Activated CD4-positive, alpha-beta T cell treated with anti-CD3 and anti-CD28 coated beads, Interleukin-2, amount 10 ng/mL, durations not matched to agents 24 days and 14 days (primary cell): ENCODE results near the gene SIPA1L3. TPM values are rescaled to one million over a fixed set of nuclear protein-coding genes. Genes with fewer than 3 reads are reported as not detected.

ENCODE experiments used
- DNase-seq: peaks from one replicate; pipeline ENCODE4 v3.0.0; 2022
- H3K27ac Mint-ChIP-seq: one replicate; pipeline ENCODE4 v1.8.0; 2022; ENCODE audit warnings: mild to moderate bottlenecking, mixed read lengths
- H3K27me3 Mint-ChIP-seq: one replicate; pipeline ENCODE4 v1.8.0; 2022; ENCODE audit warnings: mixed read lengths
- H3K36me3 Mint-ChIP-seq: one replicate; pipeline ENCODE4 v1.8.0; 2022; ENCODE audit warnings: low read depth, mild to moderate bottlenecking, mixed read lengths
- H3K4me1 Mint-ChIP-seq: one replicate; pipeline ENCODE4 v1.8.0; 2021; ENCODE audit warnings: mixed read lengths
- H3K4me3 Mint-ChIP-seq: one replicate; pipeline ENCODE4 v1.8.0; 2022; ENCODE audit warnings: mild to moderate bottlenecking, moderate library complexity, mixed read lengths
- H3K9me3 Mint-ChIP-seq: one replicate; pipeline ENCODE4 v1.8.0; 2021; ENCODE audit warnings: mixed read lengths
- intact Hi-C: fragments of 100-400 bp; cut with micrococcal nuclease; formaldehyde crosslinking; loops from one replicate; pipeline ENCODE4 v1.15.1; 2023
- total RNA-seq: library from RNA; stranded (reverse); gene quantifications from 2 replicates; pipeline ENCODE4 v1.2.3, GENCODE V29; 2022

Gene SIPA1L3
- total RNA-seq, 1 donor from 2014 or later = 15.4 TPM

DNA sequence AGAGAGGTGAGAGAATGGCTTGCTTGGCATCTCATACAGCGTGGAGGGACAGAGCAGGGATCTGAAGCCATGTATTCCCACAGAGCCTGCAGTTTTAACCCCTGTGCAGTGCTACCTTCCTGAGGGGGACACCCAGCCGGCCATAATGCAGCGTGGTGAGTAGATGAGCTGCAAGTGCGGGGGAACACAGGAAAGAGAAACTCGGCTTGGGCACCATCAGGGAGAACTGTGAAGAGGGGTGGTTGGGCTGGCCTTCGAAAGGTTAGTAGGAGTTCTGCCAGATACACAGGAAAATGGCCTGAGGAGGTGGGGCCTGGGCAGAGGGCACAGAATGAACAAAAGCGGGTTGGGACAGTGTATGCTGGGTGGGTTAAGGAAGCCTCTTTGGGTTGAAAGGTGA is 88.3 kb downstream of the SIPA1L3 start:
- intact Hi-C loops = no loop called here
- no peak overlapping the region for H3K27ac Mint-ChIP-seq

DNA sequence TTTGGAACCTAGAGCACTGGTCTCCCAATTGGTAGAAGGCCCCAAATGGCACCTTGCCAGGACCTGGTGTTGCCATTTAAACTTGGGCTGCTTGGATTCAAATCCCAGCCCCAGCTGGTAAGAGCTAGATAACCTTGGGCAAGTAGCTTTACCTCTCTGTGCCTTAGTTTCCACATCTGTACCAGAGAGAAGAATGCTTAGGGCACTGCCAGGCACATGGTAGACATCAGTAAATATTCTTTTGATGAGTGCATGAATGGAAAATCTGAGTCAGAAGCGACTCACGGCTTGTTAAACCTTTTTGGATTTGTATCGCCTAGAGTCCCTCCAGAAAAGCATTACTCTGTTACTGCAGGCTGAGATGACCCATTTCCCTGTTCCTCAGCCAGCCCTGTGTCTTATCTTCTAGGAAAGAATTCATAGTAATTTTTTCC is 90.9 kb downstream of the SIPA1L3 start:
- DNase-seq = no peak
- Mint-ChIP-seq H3K9me3 (no peaks in the 10 kb centered on the region), H3K4me1 (peaks cover 3% of the 10 kb centered on the region), H3K36me3 (no peaks in the 10 kb centered on the region), H3K27me3 (no peaks in the 10 kb centered on the region), H3K27ac (no peak overlapping the region), H3K4me3 (no peak overlapping the region)
- intact Hi-C loops = no loop called here

More for the DNA sequence above, 88.3 kb downstream of the SIPA1L3 start:
- Mint-ChIP-seq H3K4me1 (no peaks in the 10 kb centered on the region), H3K36me3 (no peaks in the 10 kb centered on the region), H3K9me3 (no peaks in the 10 kb centered on the region), H3K4me3 (no peak overlapping the region), H3K27me3 (no peaks in the 10 kb centered on the region)
- DNase-seq = no peak

DNA sequence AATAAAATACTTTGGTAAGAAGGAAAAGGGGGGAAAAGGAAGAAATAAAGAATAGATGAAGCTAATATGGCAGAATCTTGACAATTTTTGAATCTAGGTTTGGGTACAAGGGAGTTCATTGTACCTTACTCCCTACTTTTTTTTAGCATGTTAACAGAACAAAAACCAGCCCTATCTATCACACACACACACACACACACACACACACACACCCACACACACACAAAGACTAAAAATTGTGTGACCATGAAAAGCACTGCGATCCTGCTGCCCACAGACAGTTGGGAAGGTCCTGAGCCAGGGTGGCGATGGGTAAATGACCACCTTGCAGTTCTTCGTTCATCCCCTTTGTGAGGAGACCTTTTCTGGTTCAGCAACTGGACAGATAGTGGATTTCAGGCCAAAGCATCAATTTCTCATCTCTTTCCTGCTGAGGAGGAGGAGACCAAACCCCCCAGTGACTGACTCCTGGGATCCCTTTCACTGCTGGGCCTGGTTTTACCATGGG is 91.8 kb downstream of the SIPA1L3 start:
- intact Hi-C loops = no loop called here
- no peak for DNase-seq
- Mint-ChIP-seq H3K4me1 (peaks cover 3% of the 10 kb centered on the region), H3K36me3 (no peaks in the 10 kb centered on the region), H3K27me3 (no peaks in the 10 kb centered on the region), H3K4me3 (no peak overlapping the region), H3K27ac (no peak overlapping the region), H3K9me3 (no peaks in the 10 kb centered on the region)

DNA sequence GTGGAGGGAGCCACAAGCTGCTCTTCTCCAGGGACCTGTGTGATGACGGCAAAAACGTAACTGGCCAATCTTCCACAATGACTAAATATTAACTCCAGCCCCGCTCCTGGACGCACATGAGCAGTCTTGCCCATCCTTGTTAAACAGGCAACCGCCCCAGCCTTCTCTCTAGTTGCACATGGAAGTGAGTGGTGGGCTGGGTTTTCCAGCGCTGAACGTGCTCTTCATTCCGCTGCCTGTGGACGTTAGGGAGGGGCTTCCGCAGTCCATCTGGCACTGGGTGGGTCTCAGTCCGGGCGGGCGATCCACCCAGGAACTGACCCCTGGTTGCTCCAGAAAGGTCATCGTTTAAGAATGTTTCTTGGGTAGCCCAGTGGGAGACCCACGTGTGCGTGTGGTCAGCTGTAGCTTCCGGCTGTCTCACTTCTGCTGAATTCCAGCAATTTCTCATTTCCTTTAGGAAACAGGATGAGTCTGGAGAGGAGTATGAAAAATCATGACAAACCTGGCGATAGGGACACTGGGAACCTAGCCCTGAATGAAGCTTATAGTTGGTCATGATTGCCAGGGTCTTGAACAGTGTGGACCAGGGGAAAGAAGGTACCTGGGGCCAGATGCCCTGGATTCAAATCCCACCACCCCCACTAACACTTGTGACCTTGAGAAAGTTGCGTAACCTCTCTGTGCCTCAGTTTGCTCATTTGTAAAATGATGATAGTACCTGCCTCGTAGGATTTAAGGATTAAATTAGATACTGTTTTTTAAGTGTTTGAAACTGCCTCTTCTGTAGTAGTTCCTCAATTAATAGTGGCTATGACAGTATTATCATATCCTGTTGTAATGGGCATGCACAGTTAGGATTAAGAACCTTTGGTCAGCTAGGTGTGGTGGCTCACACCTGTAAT is 92.6 kb downstream of the SIPA1L3 start:
- intact Hi-C loops = loop anchor here (10.0 kb wide), 1 partner anchor 85 kb away; no protein-coding TSS in a partner anchor

DNA sequence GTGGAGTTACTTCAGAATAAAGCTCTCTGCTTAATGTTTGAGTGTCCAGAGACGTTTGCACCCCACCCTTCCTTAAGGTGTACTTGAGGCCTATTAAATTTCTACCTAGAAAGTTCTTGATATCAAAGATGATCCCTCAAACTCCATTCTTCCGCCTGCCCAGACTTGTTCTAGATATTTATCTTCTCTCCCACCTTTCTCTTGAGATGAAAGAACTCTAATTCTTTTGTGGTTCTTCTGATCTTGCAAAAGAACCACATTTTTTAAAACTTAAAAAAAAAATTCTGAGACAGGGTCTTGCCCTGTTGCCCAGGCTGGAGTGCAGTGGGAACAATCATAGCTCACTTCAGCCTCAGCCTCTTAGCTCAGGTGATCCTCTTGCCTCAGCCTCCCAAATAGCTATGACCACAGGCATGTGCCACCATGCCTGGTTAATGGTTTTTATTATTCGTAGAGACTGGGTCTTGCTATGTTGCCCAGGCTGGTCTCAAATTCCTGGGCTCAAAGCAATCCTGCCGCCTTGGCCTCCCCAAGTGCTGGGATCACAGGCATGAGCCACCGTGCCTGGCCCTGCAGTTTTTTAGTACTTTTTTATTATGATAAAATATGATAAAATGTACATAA is 94.3 kb downstream of the SIPA1L3 start:
- Mint-ChIP-seq H3K4me1 (peaks cover 3% of the 10 kb centered on the region), H3K9me3 (no peaks in the 10 kb centered on the region), H3K27ac (no peak overlapping the region), H3K36me3 (no peaks in the 10 kb centered on the region), H3K27me3 (no peaks in the 10 kb centered on the region), H3K4me3 (no peak overlapping the region)
- intact Hi-C loops = loop anchor here (10.0 kb wide), 1 partner anchor 84 kb away; no protein-coding TSS in a partner anchor
- no peak for DNase-seq

More for the DNA sequence above, 92.6 kb downstream of the SIPA1L3 start:
- no peaks in the 10 kb centered on the region for H3K9me3 Mint-ChIP-seq
- H3K27me3 Mint-ChIP-seq = no peaks in the 10 kb centered on the region
- DNase-seq = no peak
- H3K4me3 Mint-ChIP-seq = no peak overlapping the region
- no peaks in the 10 kb centered on the region for H3K36me3 Mint-ChIP-seq
- no peak overlapping the region for H3K27ac Mint-ChIP-seq
- H3K4me1 Mint-ChIP-seq = peaks cover 3% of the 10 kb centered on the region

DNA sequence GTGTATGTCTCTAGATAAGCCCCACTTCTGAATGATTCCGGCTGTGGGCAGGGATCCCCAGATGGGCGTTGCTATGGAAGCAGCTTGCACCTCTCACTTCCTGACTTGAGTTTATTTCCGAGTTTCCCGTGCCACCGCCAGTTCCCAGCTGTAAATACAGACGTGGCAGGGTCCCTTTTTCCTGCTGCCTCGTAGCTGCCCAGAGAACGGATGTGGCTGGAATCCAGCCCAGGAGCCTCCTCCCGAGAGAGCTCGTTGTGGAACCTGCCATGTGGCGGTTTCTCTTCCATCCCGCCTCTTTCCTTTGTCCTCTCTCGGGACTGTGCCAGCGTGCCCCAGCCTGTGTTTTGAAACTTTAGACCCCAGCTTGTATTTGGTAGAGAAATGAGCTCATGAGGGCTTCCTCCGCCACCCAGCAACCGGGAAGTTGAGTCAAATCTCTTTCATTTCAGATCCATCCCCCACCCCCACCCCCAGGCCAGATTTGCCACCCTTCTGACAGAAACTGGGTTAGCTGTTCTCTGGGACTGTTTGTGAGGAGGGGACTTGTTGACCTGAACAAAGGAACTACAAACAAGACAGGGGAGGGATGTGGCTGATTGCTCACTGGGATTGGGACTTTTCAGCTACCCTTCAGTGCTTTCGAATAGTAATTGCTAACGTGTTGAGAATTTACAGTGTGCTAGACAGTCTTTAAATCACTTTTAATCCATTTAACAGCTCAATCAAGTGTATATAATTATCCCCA is 96.6 kb downstream of the SIPA1L3 start:
- intact Hi-C loops = loop anchor here (10.0 kb wide), 1 partner anchor 81 kb away; no protein-coding TSS in a partner anchor
- Mint-ChIP-seq H3K4me3 (no peak overlapping the region), H3K9me3 (no peaks in the 10 kb centered on the region), H3K27ac (no peak overlapping the region), H3K27me3 (no peaks in the 10 kb centered on the region), H3K36me3 (no peaks in the 10 kb centered on the region), H3K4me1 (peaks cover 3% of the 10 kb centered on the region)
- peak; percentile 59 for DNase-seq

DNA sequence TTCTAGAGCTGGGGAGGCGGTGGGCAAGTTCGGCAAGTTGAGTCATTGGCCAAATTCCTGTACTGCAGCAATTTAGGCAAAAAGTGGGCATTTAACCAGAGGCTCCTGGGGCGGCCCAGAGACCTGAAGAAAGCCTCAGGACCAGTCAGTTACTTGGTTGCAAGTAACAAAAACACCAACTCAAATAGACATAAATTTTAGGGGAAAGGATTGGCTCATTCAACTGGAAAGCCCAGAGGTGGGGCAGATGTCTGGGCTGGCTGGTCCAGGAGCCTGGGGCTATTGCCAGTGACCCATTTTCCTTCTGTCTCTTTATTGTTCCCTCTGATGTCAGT is 97.1 kb downstream of the SIPA1L3 start:
- H3K36me3 Mint-ChIP-seq = no peaks in the 10 kb centered on the region
- H3K9me3 Mint-ChIP-seq = no peaks in the 10 kb centered on the region
- intact Hi-C loops = loop anchor here (10.0 kb wide), 1 partner anchor 81 kb away; no protein-coding TSS in a partner anchor
- no peak overlapping the region for H3K27ac Mint-ChIP-seq
- no peak for DNase-seq
- H3K4me3 Mint-ChIP-seq = no peak overlapping the region
- no peaks in the 10 kb centered on the region for H3K27me3 Mint-ChIP-seq
- peaks cover 3% of the 10 kb centered on the region for H3K4me1 Mint-ChIP-seq

DNA sequence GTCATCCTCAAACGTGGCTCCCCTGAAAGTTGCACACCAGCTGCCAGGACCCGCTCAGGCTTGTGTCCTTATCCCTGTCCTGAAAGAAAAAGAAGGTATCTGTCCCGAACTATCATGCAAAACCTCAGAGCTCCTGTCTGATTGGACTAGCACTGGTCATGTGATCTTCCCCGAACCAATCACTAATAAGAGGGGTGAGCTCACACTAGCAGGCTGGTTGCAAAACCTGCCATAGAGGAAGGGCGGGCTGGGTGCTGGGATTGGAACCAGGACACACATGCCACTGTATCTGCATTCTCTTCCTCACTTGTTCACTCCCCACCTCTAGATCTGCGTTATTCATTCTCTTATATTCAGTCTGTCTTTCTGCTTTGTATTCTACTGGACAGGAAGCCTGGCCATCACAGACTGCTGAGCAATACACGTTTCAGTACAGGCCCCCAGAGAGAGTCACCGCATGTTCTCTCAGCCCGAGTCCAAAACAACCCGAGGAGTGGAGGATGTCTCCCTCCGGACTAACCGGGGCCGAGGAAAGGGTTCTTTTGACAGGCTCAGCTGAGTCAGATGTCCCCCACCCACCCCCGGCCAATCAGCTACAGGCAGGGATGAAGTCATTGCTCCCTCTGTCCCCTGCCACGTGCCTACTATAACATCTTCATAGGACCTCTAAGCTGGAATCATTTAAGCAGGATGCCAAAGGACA is 97.7 kb downstream of the SIPA1L3 start:
- no peak overlapping the region for H3K4me3 Mint-ChIP-seq
- intact Hi-C loops = loop anchor here (10.0 kb wide), 1 partner anchor 80 kb away; no protein-coding TSS in a partner anchor
- H3K36me3 Mint-ChIP-seq = no peaks in the 10 kb centered on the region
- no peaks in the 10 kb centered on the region for H3K9me3 Mint-ChIP-seq
- H3K27me3 Mint-ChIP-seq = no peaks in the 10 kb centered on the region
- peaks cover 3% of the 10 kb centered on the region for H3K4me1 Mint-ChIP-seq
- DNase-seq = no peak
- H3K27ac Mint-ChIP-seq = no peak overlapping the region

DNA sequence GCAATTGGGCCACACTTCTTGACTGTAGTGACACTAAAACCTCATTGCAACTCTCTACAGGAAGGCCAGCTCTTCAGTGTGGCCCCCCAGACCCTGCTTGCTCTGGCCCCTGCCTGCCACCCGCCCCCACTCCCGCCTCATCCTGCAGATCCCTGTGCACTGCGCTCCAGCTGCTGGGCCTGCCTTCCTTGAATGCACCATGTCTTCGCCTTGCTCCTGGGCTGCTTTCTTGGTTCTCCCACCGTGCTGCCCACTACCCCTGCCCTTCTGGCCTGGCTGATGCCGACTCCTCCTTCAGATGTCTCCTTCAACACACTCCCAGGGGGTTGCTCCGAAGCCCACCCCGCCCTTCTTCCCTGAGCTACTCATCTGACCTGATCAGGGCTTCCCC is 98.2 kb downstream of the SIPA1L3 start:
- intact Hi-C loops = loop anchor here (10.0 kb wide), 1 partner anchor 80 kb away; no protein-coding TSS in a partner anchor
- no peaks in the 10 kb centered on the region for H3K27me3 Mint-ChIP-seq
- H3K4me3 Mint-ChIP-seq = no peak overlapping the region
- H3K27ac Mint-ChIP-seq = no peak overlapping the region
- peaks cover 5% of the 10 kb centered on the region for H3K4me1 Mint-ChIP-seq
- H3K9me3 Mint-ChIP-seq = no peaks in the 10 kb centered on the region
- H3K36me3 Mint-ChIP-seq = no peaks in the 10 kb centered on the region
- DNase-seq = no peak

DNA sequence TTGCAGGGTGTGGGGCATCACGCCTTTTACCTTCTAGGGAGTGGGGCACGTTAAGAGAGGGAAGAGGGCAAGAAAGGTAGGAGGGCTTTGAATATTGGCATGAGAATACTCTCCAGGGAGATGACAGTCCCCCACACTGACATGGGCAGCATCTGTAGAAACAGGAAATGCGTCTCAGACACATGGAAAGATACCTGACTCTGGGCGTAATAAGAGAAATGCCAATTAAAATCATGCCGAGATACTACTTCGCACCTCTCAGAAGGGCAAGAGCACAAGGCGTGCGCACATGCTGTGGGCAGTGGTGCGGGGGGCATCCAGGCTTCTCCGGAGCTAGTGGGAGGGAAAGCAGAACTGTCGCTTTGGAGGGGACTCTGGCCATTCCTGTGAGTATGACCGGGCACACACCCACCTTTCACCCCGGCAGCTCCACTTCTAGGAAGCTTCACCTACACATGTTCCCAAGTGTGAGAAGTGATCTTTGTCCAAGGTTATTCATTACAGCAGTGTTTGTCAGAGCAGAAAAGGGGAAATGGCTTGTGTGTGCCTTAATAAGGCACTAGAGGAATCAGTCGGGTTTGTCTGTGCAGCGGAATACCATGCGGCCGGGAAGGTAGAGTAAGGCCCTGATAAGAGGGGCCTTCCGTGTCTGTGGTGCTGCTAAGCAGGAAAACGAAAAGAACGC is 99.5 kb downstream of the SIPA1L3 start:
- Mint-ChIP-seq H3K4me3 (no peak overlapping the region), H3K4me1 (peaks cover 5% of the 10 kb centered on the region), H3K27me3 (no peaks in the 10 kb centered on the region), H3K9me3 (no peaks in the 10 kb centered on the region), H3K36me3 (no peaks in the 10 kb centered on the region), H3K27ac (no peak overlapping the region)
- DNase-seq = no peak
- intact Hi-C loops = loop anchor here (10.0 kb wide), 1 partner anchor 78 kb away; no protein-coding TSS in a partner anchor

DNA sequence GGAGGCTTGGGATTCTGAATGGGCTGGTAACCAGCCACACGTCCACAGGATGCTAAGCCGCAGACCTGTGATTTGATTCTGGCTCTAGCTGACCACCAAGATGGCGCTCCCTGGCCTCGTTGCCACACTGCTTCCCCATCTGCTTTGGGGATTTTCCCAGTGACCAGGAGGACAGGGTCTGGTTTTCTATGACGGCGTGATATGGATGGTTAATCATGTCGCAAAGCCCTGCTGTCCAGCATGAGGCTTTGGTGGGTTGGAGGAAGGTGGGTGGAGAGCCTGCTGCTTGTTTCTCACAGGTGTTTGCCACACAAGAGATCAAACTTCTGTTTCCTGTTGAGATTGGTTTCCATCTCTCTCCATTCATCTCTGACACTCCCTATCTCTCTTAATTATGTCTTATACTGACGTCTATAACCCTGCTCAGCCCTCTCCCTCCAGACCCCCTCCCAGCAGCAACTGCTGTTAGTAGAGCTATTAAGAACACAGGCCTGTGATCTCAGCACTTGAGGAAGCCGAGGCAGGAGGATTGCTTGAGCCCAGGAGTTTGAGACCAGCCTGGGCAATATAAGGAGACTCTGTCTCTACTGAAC is 102.7 kb downstream of the SIPA1L3 start:
- H3K4me3 Mint-ChIP-seq = no peak overlapping the region
- intact Hi-C loops = loop anchor here (10.0 kb wide), 1 partner anchor 75 kb away; no protein-coding TSS in a partner anchor
- H3K27ac Mint-ChIP-seq = no peak overlapping the region
- no peak for DNase-seq
- no peaks in the 10 kb centered on the region for H3K27me3 Mint-ChIP-seq
- H3K36me3 Mint-ChIP-seq = no peaks in the 10 kb centered on the region
- no peaks in the 10 kb centered on the region for H3K9me3 Mint-ChIP-seq
- peaks cover 2% of the 10 kb centered on the region for H3K4me1 Mint-ChIP-seq

DNA sequence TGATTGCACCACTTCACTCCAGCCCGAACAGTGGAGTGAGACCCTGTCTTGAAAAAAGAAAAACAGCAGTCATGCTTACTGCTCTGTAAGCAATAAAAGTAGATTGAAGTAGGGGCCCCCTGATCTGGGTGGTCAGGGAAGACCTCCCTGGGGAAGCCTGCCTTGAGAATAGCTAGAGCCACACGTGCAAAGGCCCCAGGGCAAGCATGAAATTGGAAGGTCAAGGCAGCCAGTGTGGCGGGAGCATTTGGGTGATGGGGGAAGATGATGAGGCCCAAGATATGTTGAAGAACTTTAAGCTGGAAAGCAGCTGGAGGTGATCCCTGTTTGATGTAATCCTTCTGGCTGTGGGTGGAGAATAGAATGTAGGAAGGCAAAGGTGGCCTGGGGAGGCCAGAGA is 104.4 kb downstream of the SIPA1L3 start:
- intact Hi-C loops = no loop called here
- Mint-ChIP-seq H3K4me3 (no peak overlapping the region), H3K9me3 (no peaks in the 10 kb centered on the region), H3K27me3 (no peaks in the 10 kb centered on the region), H3K4me1 (peaks cover 2% of the 10 kb centered on the region), H3K27ac (no peak overlapping the region), H3K36me3 (no peaks in the 10 kb centered on the region)
- no peak for DNase-seq
